ENCODE measurements around the gene SLC35F6.

DNA sequence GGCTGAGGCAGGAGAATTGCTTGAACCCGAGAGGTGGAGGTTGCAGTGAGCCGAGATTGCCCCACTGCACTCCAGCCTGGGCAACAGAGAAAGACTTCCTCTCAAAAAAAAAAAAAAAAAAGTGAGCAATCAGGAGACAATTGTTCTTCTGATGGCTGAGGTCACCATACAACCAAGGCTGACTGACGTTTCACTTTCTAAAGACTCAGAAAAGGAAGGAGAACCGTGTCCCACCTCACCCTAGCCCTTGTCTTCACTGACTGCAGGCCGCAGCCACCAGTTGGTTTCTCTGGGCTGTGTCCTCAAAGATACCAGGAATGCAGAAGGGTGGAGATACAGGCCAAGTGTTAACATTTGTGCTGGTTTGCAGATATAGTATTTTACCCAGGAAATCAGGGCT is 7.7 kb upstream of the SLC35F6 start:
- TF ChIP-seq REST (IDR thresholded peaks at IDR 0.05; ENCODE audit: insufficient read depth in 1 of 2, low read depth in 2 of 2, low read length in 1 of 2) (no peak), CTCF (IDR thresholded peaks at IDR 0.05) (no peak)
